ENCODE results near the gene SPATA13. TPM values are rescaled to one million over a fixed set of nuclear protein-coding genes. Genes with fewer than 3 reads are reported as not detected.

SPATA13 gene
- total RNA-seq, 1 experiment from 2014 or later = 5.1 TPM

DNA sequence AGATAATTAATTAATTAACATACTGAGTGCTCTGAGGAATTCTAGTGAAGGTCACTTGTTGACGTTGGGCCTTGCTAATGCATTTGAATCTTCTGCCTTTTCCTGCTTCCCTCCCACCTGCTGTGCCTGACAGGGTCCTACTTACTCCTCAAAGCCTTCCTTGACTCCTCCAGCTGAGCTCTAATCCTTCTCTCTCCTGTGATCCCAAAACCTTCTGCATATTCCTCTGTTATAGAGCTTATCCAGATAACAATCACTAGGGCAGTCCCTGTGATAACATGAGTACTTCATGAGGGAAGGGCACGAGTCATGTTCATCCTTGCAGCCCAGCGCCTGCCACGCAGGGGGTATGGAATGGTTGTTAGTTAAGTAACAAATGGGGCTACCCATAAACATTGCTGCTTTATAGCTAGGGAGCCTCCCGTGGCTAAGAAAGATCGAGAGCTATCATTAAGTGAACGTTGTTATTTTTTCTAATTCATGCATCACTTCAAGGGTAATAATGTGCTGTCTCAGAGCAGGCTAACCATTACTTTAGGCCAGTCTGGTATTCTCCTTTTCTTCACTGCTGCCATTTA is 19.1 kb upstream of the SPATA13 start:
- no peak for DNase-seq (ENCODE audit: low spot score)

DNA sequence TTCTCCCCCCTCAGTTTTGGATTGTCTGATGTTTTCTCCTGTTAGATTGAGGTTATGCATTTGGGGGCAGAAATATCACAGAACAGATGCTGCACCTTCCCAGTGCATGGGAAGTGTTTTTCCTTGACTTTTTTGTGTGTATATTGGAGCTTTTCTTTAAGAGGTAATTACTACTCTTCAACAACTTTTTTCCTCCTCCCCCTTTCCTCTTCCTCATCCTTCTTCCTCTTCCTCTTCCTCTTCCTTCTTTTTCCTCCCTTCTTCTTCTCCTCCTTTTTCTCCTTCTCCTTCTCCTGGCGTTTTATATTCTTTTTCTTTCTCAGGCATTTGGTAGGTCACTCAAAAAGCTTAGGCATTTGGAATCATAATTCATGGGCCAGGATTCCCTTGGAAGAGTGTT is 18.1 kb upstream of the SPATA13 start:
- no peak for DNase-seq (ENCODE audit: low spot score)

DNA sequence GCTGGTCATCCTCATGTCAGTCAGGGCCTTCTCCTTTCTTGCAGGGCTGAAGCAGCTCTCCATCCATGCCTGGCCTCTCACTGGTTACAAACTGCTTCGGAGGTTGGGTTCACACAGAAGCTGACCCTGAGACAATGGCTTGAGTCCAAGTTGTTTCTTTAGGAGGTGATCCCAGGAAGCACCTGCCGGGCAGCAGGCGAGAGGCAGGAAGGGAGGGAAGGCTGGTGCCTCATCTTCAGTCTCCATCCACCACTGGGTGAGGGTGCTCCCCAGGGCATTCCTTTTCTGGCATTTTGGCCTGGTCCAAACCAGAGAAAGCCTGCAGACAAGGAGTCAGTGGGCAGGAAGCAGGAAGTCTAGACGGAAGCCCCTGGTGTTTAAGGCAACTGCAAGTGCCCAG is 17.6 kb upstream of the SPATA13 start:
- no peak for DNase-seq (ENCODE audit: low spot score)

DNA sequence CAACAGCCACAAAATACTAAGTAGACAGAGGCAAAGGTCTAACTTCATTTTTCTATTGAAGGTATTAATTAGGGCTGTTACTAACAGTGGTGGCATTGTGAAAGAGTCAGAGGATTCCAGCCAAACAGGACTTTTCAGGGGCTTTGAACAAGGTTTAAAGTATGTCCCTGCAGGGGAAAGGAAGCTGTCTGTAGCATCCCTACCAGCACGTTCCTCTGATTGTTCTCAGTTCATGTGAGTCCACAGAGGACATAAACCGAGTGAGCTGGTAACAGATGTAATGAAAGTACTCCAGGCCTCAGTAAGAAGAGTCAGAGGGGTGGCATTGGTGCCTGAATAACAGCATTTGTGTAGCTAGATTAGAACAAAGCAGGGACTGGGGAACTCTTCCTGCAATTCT is 15.3 kb upstream of the SPATA13 start:
- no peak for DNase-seq (ENCODE audit: low spot score)

DNA sequence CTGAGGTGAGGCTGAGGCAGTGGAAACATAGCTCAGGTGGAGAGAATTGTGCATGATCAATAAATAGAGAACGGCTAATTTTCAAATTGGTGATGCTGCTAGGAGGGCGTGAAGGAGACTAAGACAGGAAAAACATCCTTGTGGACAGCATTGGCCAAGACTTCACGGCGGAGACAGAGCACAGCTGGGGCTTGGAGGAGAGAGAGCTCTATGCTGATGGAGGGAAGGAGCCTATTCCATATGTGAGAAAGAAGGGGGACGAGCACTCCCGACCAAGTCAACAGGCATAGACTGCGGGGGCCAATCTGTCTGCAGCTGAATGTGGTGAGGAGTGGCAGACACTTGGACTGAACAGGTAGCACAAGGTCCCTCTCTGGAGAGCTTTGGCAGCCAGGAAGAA is 14.8 kb upstream of the SPATA13 start:
- no peak for DNase-seq (ENCODE audit: low spot score)

DNA sequence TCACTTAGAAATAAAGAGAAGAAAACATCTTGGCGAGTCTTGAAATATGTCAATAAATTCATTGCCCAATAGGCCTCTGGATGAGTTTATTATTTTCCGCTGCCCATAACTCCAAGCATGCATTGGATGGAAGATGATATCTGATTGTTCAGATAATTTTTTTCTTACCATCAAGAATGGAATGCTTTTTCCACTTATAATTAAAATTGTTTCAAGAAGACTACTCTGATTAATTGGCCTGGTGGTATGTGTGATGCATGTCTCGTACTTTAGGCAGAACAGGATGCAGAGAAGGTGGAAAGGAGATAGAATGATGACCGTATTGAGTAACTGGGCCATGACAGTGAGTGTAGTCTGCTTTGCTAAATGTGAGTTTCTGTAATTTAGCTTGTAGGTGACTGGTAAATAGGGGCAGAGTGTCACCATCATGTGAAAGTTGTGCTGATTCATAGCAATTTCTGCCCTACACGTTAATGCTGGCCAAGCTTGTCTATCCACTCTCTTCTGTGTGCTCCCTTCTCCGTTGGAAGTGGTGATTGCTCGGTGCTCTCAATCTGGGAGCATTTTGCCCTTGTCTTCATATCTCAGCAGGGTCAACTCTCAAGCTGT is 13.5 kb upstream of the SPATA13 start:
- no peak for DNase-seq (ENCODE audit: low spot score)

DNA sequence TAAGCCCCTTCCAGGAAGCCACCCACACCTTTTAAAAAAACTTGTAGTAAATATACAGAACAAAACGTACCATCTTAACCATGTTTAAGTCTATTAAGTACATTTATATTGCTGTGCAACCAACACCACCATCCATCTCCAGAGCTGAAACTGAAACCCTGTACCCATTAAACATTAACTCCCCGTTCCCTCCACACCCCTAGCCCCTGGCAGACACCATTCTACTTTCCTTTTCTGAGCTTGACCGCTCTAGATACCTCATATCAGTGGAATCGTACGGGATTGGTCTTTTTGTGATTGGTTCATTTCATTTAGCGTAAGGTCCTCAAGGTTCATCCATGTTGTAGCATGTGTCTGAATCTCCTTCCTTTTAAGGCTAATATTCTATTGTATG is 13.0 kb upstream of the SPATA13 start:
- DNase-seq (ENCODE audit: low spot score) = no peak

DNA sequence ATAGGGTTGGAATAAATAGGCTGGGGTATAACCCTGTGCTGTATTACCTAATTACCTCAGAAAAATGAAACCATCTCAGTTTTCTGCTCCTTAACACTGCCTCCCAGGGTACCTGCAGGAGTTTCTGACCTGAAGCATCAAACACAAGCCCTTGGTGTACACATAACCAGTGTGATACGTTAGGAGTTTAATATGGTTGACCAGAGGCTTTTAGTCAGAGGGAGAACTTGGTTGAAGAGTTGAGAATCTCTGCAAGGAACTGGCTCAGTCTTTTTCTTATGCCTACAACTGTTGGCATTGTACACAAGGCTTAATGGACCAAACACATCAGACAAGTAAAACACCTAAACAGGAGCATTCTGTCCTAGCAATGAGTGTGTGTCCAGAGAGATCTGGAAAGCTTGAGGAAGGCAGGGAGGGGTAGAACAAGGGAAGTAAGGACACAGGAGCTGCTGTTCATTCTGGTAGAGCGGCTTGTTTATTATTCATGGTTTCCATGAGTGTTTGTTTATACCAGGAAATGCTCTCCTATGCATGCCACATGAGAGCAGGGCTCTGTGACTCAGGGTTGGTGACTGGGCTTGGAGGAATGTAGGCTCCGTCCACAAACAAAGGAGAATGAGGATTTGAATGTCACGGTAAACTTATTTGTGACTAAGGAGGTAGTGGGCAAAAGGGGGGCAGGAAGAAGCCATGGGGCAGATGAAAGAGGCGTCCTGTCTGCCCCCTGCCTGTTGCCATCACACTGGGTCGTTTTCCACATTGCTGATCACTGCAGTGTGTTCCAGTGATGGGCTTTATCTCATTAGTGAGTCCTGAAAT is 11.9 kb upstream of the SPATA13 start:
- DNase-seq (ENCODE audit: low spot score) = peak; percentile 98

DNA sequence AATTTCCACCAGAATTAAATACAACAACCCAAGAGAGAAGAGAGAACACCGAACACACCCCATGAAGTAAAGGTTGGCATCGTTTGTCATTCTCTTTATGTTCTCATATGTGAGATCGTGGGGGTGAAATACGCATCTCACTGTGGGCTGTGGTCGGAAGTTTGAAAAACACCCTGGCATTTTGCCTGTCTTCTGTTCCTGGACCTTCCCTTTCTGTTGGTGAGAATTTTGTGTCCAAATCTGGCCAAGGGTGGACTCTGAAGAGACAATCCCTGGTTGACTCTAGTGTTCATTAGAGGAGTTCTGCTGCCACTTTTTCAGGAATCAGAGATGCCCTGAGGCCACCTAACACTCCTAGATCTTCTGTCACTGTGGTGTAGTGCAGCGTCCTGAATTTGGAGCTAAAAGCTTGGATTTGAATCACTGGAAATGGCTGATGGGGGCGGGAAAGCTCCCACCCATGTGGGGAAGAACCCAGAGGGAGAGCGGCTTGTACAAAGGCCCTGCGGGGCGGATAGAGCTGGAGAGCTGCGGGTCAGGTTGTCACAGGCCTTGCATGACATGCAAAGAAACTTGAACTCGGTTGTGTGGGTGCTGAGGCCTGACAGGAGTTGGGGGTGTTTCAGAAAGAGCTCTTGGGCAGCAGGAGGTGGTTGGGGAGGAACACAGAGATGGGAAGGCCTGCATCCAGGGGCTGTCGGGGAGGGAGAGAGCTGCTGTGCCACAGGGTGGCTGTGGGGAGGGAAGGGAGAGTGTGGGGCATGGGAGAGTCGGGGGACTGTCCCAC is 11.1 kb upstream of the SPATA13 start:
- peak; percentile 40 for DNase-seq (ENCODE audit: low spot score)

DNA sequence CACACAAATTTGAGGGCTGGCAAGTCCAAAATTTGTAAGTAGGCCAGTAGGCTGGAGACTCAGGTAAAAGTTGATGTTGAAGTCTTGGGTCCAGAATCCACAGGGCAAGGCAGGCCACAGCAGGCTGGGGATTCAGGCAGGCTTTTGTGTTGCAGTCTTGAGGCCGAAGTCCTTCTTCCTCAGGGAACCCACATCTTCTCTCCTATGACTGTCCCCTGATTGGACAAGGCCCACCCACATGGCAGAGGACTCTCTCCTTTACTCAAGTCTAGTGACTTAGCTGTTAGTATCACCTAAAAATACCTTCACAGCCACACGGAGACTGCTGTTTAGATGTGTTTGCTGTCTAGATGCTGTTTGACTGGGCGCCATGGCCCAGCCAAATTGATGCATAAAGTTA is 9.9 kb upstream of the SPATA13 start:
- DNase-seq (ENCODE audit: low spot score) = no peak

DNA sequence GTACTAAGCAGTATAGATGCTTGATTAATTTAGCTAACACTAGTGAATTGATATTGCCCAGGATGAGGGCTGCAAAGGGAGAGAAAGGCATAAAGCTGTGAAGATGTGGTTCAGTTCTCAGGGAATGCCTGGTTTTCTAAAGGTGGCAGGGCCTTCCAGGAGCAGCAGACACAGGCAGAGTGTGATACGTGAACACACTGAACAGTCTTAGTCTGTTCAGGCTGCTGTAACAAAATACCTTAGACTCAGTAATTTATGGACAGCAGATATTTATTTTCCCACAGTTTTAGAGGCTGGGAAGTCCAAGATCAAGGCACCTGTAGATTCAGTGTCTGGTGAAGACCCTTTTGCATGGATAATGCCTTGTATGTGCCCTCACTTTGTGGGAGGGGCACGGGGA is 8.7 kb upstream of the SPATA13 start:
- DNase-seq (ENCODE audit: low spot score) = no peak

DNA sequence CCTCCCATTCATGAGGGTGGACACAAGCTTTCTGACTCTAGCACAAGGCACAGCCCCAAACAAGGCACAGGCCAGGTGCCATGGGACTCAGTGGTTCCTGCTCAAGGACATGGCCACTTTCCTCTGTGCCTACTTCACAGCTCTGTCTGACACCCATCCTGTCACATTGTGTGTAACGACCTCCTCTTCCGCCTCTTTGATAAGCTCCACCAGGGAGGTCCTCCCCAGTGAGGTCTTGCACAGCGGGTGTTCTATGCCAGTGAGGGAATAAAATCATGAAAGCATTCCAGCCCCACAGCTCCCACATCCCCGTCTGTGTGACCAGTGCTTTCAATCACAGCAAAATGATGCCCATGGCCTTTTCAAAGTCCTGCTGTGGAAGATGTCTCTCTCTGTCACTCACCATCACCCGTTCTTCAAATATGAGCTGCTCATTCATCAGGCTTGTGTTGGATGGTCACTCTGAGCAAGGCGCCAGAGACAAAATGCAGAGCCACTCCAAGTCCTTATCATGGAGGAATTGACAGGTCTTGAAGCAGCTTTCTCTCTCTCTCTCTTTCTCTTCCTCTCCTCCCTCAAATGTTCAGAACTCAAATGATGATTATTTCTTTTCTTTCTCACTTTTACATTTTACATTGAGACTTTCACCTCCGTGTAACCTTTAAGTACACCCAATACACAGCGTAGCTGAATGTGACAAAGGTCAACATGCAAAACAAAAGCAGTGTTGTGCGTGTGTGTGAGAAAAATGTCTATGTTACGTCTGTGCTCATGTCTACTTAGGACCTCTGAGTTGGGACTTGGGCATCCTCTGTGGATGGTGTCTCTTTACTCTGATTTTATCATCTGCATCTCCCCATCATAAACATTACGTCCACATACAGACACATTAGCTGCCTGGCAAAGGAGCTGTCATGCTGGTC is 8.0 kb upstream of the SPATA13 start:
- DNase-seq (ENCODE audit: low spot score) = no peak

DNA sequence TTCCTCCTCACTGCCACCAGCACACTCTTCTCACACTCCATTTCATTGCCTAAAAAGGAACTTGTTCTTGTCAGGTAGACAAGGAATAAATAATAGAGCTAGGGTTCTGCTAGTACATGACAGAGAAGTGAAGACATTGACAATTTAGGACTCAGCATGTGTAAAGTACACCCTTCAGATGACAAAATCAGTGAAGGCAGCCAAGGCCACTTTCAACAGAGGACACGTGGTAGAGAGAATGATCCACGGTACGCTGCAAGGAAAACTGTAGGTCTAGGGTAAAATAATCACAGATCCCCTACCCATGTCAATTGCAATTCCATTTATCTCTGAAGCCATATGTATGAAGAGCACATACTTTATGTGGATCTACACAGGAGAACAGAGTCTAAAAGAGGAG is 7.2 kb upstream of the SPATA13 start:
- DNase-seq (ENCODE audit: low spot score) = no peak

DNA sequence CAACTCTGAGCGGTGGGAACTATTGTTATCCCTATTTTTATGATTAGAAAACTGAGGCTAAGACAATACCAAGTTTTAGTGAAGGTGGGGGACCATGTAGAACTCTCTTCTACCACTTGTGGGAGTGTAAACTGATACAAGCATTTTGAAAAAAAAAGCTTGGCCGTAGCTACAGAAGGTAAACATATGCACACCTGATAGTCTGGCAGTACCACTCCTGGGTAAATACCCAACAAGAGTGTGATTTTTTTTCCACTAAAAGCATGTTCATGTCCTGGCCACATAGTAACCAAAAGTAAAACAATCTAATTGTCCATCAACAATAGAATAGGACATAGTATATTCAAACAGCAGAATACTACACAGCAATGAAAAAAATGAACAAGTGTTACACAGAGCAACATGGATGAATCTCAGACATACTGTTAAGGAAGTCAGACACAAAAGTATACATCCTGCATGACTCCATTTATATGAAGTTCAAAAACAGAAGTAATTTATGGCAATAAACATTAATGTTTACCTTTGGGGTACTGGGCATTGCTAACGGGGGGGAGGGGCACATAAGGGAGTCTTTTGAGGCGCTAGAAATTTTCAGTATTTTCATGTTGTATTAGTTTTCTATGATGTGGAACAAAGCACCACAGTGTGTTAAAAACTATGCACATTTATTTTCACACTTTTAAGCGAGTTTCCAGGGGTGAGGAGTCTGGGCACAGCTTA is 6.4 kb upstream of the SPATA13 start:
- DNase-seq (ENCODE audit: low spot score) = no peak

DNA sequence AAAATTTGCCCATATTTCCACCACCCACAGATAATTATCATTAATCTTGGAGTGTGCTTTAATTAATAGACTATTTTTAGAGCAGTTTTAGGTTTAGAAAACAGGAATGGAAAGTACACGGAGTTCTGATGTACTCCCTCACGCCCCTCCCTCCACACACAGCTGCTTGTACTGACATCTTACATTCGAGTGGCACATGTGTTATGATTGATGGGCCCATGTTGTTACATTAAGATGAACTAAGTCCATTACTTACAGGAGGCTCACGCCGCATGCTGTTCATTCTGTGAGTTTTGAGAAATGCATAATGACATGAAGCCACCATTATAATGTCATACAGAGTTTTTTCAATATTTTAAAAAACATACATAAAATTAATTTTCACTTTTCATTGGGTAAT is 1.2 kb upstream of the SPATA13 start:
- no peak for DNase-seq (ENCODE audit: low spot score)

DNA sequence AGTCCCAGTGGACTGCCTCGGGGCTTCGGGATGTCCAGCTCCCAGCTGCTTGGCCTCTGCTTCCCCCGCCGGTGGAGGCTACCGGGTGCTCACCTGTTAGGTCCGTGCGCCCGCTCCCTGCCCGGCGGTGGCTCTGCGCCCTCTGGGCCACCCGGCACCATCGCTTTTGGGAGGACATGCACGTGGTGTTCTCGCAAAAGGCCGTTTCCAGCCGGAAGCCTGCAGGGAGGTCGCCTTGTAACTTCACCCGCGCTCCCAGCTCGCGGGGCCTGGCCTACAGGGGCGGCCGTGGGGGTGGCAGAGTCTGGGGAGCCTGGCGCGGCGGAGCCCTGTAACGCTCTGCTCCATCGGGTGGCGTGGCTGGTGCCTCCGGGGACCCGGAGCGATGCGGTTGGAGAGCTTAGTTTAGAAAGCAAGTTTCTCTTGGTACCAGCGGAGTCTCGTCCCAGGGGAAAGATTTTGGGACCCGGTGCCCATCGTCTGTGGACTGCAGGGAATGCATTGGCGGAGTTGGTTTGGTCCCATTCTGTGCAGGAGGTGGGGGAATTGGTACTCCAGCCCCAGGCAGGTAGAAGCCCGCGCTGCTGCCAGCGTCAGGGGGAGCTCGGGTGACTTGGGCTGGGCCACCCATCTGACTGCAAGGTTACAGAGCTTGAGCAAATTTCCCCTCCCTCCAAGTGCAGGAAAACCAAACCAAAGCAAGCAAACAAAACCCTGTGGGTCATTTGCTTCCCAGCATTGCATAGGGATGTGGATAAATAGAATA is 673 bp downstream of the SPATA13 start:
- DNase-seq (ENCODE audit: low spot score) = no peak

DNA sequence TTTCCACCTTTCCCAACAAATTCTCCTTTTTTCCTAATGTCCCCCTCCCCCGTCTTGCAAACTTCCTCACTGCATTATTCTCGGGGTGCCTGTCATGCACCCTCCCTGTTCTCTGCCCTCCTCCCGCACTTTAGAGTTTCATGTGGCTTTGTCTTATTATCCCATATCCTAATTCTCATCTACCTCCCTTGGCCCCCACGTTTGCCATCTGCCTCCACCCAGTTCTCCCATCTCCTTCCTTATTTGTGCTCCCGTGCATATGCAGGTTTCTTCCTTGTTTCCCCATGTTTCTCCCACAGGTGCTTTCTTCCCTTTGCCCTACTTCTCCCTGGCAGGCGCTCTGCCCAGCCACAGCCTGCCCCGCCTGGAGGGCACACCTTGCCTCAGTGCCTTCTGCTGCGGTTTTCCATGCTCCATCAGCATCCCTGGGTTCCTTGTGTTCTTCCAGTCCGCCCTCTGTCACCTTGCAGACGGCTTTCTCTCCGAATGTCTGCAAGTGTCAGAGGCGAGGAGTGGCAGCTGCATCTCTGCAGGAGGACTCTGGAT is 1.5 kb downstream of the SPATA13 start:
- DNase-seq (ENCODE audit: low spot score) = no peak

DNA sequence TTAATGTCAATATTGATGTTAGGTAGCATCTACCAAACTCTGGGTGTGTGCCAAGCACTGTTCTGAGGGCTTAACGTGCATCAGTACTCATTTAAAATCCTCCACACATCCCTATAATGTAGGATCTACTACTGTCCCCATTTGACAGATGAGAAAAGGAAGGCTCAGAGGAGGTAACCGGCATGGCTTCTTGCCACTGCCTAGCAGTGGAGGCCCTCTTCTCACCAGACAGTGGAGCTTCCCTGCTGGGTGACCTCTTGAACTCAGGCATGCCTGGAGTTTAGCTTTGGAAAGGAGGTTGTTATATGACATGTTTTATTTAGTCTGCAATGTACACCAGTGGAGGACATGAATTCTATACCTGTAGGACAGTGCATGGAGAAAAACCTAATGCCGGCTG is 2.1 kb downstream of the SPATA13 start:
- no peak for DNase-seq (ENCODE audit: low spot score)

DNA sequence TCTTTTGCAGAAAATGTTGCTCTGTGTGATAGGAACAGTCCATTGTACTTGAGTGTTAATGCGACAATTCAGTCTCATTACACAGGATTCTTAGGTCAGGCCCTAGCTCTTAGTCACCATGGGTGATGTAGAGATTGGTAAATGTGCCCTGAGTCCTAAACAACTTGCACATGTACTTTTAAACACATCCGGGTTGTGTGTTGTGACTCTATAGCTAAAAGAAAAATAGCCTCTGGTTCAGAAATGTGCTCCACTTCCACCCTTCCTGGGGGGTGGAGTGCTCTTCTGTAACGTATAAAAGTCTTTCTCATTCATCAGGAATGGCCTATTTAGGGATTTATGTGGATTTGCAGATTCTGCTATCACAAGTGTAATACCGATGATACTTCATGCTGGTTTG is 5.2 kb downstream of the SPATA13 start:
- no peak for DNase-seq (ENCODE audit: low spot score)

DNA sequence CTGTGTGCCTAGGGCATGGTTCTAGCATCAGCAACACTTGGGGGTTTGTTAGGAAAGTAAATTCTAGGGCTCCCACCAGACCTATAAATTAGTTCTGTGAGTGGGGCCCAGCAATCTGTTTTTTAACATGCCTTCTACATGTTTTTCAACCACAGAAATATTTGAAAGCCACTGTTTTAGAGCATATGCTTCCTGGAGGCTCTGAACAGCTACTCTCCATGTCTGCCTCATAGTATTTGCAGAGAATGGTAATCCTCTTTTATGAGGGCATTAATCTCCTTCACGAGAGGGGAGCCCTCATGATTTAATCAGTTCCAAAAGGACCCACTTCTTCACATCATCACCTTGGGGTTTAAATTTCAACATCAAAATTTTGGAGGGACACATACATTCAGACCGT is 6.0 kb downstream of the SPATA13 start:
- DNase-seq (ENCODE audit: low spot score) = no peak

Measured in H4 (cell line).